CD4-positive, alpha-beta memory T cell (primary cell): ENCODE measurements around the gene HSD17B8. TPM values are rescaled to one million over a fixed set of nuclear protein-coding genes. Genes with fewer than 3 reads are reported as not detected.

Experiments
- CTCF ChIA-PET: fragments of 350-600 bp; sonication (Branson Sonifier 250); formaldehyde crosslinking; loops from one replicate; lab custom pipeline; 2021; ENCODE audit warnings: inconsistent platforms; ENCODE audit not compliant: partially characterized antibody; lab: Charles Lee
- POLR2A ChIA-PET: fragments of 350-600 bp; sonication (Branson Sonifier 250); formaldehyde crosslinking; loops from one replicate; lab custom pipeline; 2021; ENCODE audit not compliant: partially characterized antibody; lab: Charles Lee
- DNase-seq, 5 donors: peaks; one replicate each; pipeline versions ENCODE4 v3.0.0 to v3.0.0-alpha.2; 2020 to 2022; ENCODE audit warnings: mixed read lengths in 1 of 5
- H3K27ac ChIP-seq: one replicate; pipeline ENCODE4 v1.7.0; 2013; ENCODE audit warnings: low read depth, low read length
- H3K27me3 ChIP-seq: 2 replicates; pipeline ENCODE4 v1.7.0; 2013; ENCODE audit warnings: mild to moderate bottlenecking, low read length, moderate library complexity; ENCODE audit not compliant: insufficient read depth
- H3K36me3 ChIP-seq: 2 replicates; pipeline ENCODE4 v1.7.0; 2013; ENCODE audit warnings: mild to moderate bottlenecking, low read length, moderate library complexity; ENCODE audit not compliant: insufficient read depth
- H3K4me1 ChIP-seq: 2 replicates; pipeline ENCODE4 v1.7.0; 2013; ENCODE audit warnings: mild to moderate bottlenecking, low read length, moderate library complexity; ENCODE audit not compliant: insufficient read depth
- H3K4me3 ChIP-seq, 2 donors: one replicate each; pipeline ENCODE4 v1.7.0; 2013; ENCODE audit warnings: low read length in 2 of 2, mild to moderate bottlenecking in 1 of 2
- H3K9me3 ChIP-seq, 2 donors: one replicate each; pipeline ENCODE4 v1.7.0; 2013; ENCODE audit warnings: low read length in 2 of 2, control low read depth in 1 of 2; ENCODE audit not compliant: control insufficient read depth in 1 of 2
- H3K27ac Mint-ChIP-seq, 7 donors: one replicate each; pipeline ENCODE4 v1.8.0; 2020 to 2021; ENCODE audit warnings: mixed read lengths in 7 of 7, mild to moderate bottlenecking in 6 of 7, inconsistent platforms in 3 of 7, moderate library complexity in 3 of 7
- H3K27me3 Mint-ChIP-seq, 2 donors: one replicate each; pipeline ENCODE4 v1.8.0; 2020 to 2021; ENCODE audit warnings: mixed read lengths in 2 of 2
- H3K36me3 Mint-ChIP-seq, 2 donors: one replicate each; pipeline ENCODE4 v1.8.0; 2020 to 2021; ENCODE audit warnings: mixed read lengths in 2 of 2, inconsistent platforms in 1 of 2, mild to moderate bottlenecking in 1 of 2
- H3K4me1 Mint-ChIP-seq, 4 donors: one replicate each; pipeline ENCODE4 v1.8.0; 2020 to 2021; ENCODE audit warnings: mixed read lengths in 4 of 4, mild to moderate bottlenecking in 1 of 4
- H3K4me3 Mint-ChIP-seq, 8 donors: one replicate each; pipeline ENCODE4 v1.8.0; 2020 to 2021; ENCODE audit warnings: mixed read lengths in 8 of 8, mild to moderate bottlenecking in 7 of 8, moderate library complexity in 6 of 8, inconsistent platforms in 3 of 8
- H3K9me3 Mint-ChIP-seq, 8 donors: one replicate each; pipeline ENCODE4 v1.8.0; 2020 to 2021; ENCODE audit warnings: mixed read lengths in 8 of 8, mild to moderate bottlenecking in 5 of 8, inconsistent platforms in 3 of 8, moderate library complexity in 1 of 8
- intact Hi-C: fragments of 100-400 bp; cut with micrococcal nuclease; formaldehyde crosslinking; loops from one replicate; pipeline ENCODE4 v1.15.1; 2023
- polyA plus RNA-seq, 2 donors: library from polyadenylated mRNA; unstranded; fragments of 300-500 nt; fragmentation: Illumina TruSeq; gene quantifications; one replicate each; pipeline ENCODE4 v1.2.3, GENCODE V29; 2021
- total RNA-seq, 2 experiments: library from RNA; stranded (reverse); gene quantifications; one replicate each; pipeline ENCODE4 v1.2.3, GENCODE V29; 2021

HSD17B8 gene
- total and polyA plus RNA-seq, 4 experiments from 2014 or later: 20.2 to 77.3 (median 39.9) TPM

GRCh38 chr6:33192105-33192646 lies 12.3 kb upstream of the HSD17B8 start, which contains the start of gene COL11A2:
Gene COL11A2, minus strand, starts transcription at chr6:33192467. Its CDS starts 227 bp downstream, at chr6:33192240.
- Histone ChIP-seq H3K27ac (no peak within 1 kb of the TSS), H3K4me3 (peak within 1 kb of the TSS in 1 of 2 donors; percentile 32), H3K36me3 (peaks cover 31% of the 10 kb centered on the region), H3K27me3 (peaks cover 21% of the 10 kb centered on the region), H3K9me3 (no peaks in the 10 kb centered on the region), H3K4me1 (peaks cover 19% of the 10 kb centered on the region)
- DNase-seq: peak in 2 of 5 donors; percentile 22 to 51
- peaks cover 20 to 24% of the 10 kb centered on the region in 2 donors for H3K27me3 Mint-ChIP-seq
- peaks cover 33 to 37% of the 10 kb centered on the region in 2 donors for H3K36me3 Mint-ChIP-seq
- intact Hi-C loops: no loop called here
- peak within 1 kb of the TSS; percentile 73 to 88 (median 84) for H3K4me3 Mint-ChIP-seq
- peaks cover 5 to 21% (median 10%) of the 10 kb centered on the region in 4 donors for H3K4me1 Mint-ChIP-seq
- no peaks in the 10 kb centered on the region for H3K9me3 Mint-ChIP-seq
- peak within 1 kb of the TSS in 5 of 7 donors; percentile 29 to 90 (median 72) for H3K27ac Mint-ChIP-seq
- POLR2A ChIA-PET: interaction anchor here (0.9 to 2.2 kb wide), 6 partner anchors 8 to 220 kb away, joined by 3 to 9 read pairs (median 4); partner anchors contain the start of genes RPS18 and VPS52
- CTCF ChIA-PET: interaction anchor here (1.3 kb wide), 1 partner anchor 31 kb away, joined by 5 read pairs; no protein-coding TSS in a partner anchor

GRCh38 chr6:33192671-33193602 lies 11.5 kb upstream of the HSD17B8 start:
- CTCF ChIA-PET: no interaction called here
- Histone ChIP-seq H3K27me3 (peaks cover 21% of the 10 kb centered on the region), H3K4me3 (peak overlapping the region in 1 of 2 donors; percentile 32), H3K27ac (no peak overlapping the region), H3K4me1 (peaks cover 26% of the 10 kb centered on the region), H3K9me3 (no peaks in the 10 kb centered on the region), H3K36me3 (peaks cover 33% of the 10 kb centered on the region)
- Mint-ChIP-seq H3K4me1 (peaks cover 9 to 29% (median 17%) of the 10 kb centered on the region in 4 donors), H3K27me3 (peaks cover 15 to 19% of the 10 kb centered on the region in 2 donors), H3K4me3 (peak overlapping the region; percentile 73 to 88 (median 84)), H3K36me3 (peaks cover 37 to 45% of the 10 kb centered on the region in 2 donors), H3K9me3 (no peaks in the 10 kb centered on the region), H3K27ac (peak overlapping the region in 6 of 7 donors; percentile 29 to 90 (median 66))
- intact Hi-C loops: no loop called here
- DNase-seq: peak in 2 of 5 donors; percentile 11 to 47
- POLR2A ChIA-PET: interaction anchor here (0.8 to 2.2 kb wide), 6 partner anchors 9 to 221 kb away, joined by 3 to 9 read pairs (median 3); partner anchors contain the start of gene RING1

GRCh38 chr6:33193619-33194018 lies 10.8 kb upstream of the HSD17B8 start:
- DNase-seq: peak in 1 of 5 donors; percentile 34
- Mint-ChIP-seq H3K4me1 (peaks cover 15 to 36% (median 23%) of the 10 kb centered on the region in 4 donors), H3K9me3 (no peaks in the 10 kb centered on the region), H3K36me3 (peaks cover 37 to 47% of the 10 kb centered on the region in 2 donors), H3K4me3 (peak overlapping the region in 7 of 8 donors; percentile 9 to 69 (median 61)), H3K27ac (peak overlapping the region in 3 of 7 donors; percentile 13 to 84 (median 58)), H3K27me3 (peaks cover 14 to 15% of the 10 kb centered on the region in 2 donors)
- Histone ChIP-seq H3K27ac (no peak overlapping the region), H3K4me3 (no peak overlapping the region), H3K9me3 (no peaks in the 10 kb centered on the region), H3K27me3 (peaks cover 18% of the 10 kb centered on the region), H3K36me3 (peaks cover 33% of the 10 kb centered on the region), H3K4me1 (peaks cover 33% of the 10 kb centered on the region)
- intact Hi-C loops: no loop called here
- CTCF ChIA-PET: interaction anchor here (1.2 kb wide), 1 partner anchor 10 kb away, joined by 3 read pairs; no protein-coding TSS in a partner anchor
- POLR2A ChIA-PET: interaction anchor here (0.7 to 2.2 kb wide), 4 partner anchors 10 to 32 kb away, joined by 3 to 9 read pairs (median 5); partner anchors contain the start of gene RING1

- DNase-seq: peak in 1 of 5 donors; percentile 25
- CTCF ChIA-PET: interaction anchor here (1.2 to 1.8 kb wide), 5 partner anchors 10 to 54 kb away, joined by 3 to 6 read pairs (median 5); partner anchors contain the start of gene HSD17B8
- intact Hi-C loops: no loop called here
- peaks cover 42% of the 10 kb centered on the region for H3K4me1 ChIP-seq
- POLR2A ChIA-PET: interaction anchor here (0.9 to 4.2 kb wide), 2 partner anchors 11 to 54 kb away, joined by 3 to 20 read pairs; no protein-coding TSS in a partner anchor
- Mint-ChIP-seq H3K4me3 (peak overlapping the region in 2 of 8 donors; percentile 20 to 21), H3K4me1 (peaks cover 20 to 45% (median 31%) of the 10 kb centered on the region in 4 donors), H3K9me3 (no peaks in the 10 kb centered on the region), H3K27ac (peak overlapping the region in 1 of 7 donors; percentile 0), H3K36me3 (peaks cover 37 to 48% of the 10 kb centered on the region in 2 donors), H3K27me3 (peaks cover 14% of the 10 kb centered on the region in 2 donors)
- peaks cover 13% of the 10 kb centered on the region for H3K27me3 ChIP-seq
- H3K9me3 ChIP-seq: no peaks in the 10 kb centered on the region
- no peak overlapping the region for H3K4me3 ChIP-seq
- H3K36me3 ChIP-seq: peaks cover 33% of the 10 kb centered on the region
- H3K27ac ChIP-seq: no peak overlapping the region
Observed at GRCh38 chr6:33194431-33194979, 9.9 kb upstream of the HSD17B8 start.

- H3K4me3 Mint-ChIP-seq: no peak overlapping the region
- Histone ChIP-seq H3K4me1 (peaks cover 45% of the 10 kb centered on the region), H3K27ac (no peak overlapping the region), H3K4me3 (no peak overlapping the region), H3K27me3 (peaks cover 12% of the 10 kb centered on the region), H3K9me3 (no peaks in the 10 kb centered on the region), H3K36me3 (peaks cover 33% of the 10 kb centered on the region)
- H3K9me3 Mint-ChIP-seq: no peaks in the 10 kb centered on the region
- peak in 1 of 5 donors; percentile 23 for DNase-seq
- intact Hi-C loops: loop anchor here (2.0 kb wide), 1 partner anchor 13 kb away; no protein-coding TSS in a partner anchor
- H3K4me1 Mint-ChIP-seq: peaks cover 22 to 52% (median 33%) of the 10 kb centered on the region in 4 donors
- peaks cover 38 to 54% of the 10 kb centered on the region in 2 donors for H3K36me3 Mint-ChIP-seq
- peaks cover 8 to 10% of the 10 kb centered on the region in 2 donors for H3K27me3 Mint-ChIP-seq
- ChIA-PET CTCF (interaction anchor here (0.8 to 1.8 kb wide), 7 partner anchors 9 to 53 kb away, joined by 3 to 6 read pairs (median 4); partner anchors contain the start of gene HSD17B8), POLR2A (interaction anchor here (1.0 to 4.2 kb wide), 2 partner anchors 13 to 53 kb away, joined by 4 to 20 read pairs; partner anchors contain the start of gene RING1)
- peak overlapping the region in 3 of 7 donors; percentile 2 to 75 (median 68) for H3K27ac Mint-ChIP-seq
Observed at GRCh38 chr6:33195304-33196165, 8.9 kb upstream of the HSD17B8 start.
